Natural killer cell treated with Interleukin-12 subunit alpha and Interleukin-12 subunit beta and Interleukin-15 and Interleukin-18, amount 100 ng/mL, for 72 hours (primary cell): ENCODE data around the gene HNRNPA3. TPM values are rescaled to one million over a fixed set of nuclear protein-coding genes. Genes with fewer than 3 reads are reported as not detected.
"Not testable (repeated sequence)": the region's sequence is repeated elsewhere in the genome, so short reads cannot be mapped to it uniquely, and the experiment has no call there.

Experiments
- ATAC-seq, 2 donors: fragments of 150-1000 bp; cut with Tn5 transposase in 1 of 2; sonication (Bioruptor Pico), chemical (Tn5 transposase) in 1 of 2; 2 replicates each; pipeline ENCODE4 v1.10.0; 2021
- DNase-seq: peaks from one replicate; pipeline ENCODE4 v3.0.0; 2022; ENCODE audit warnings: low spot score
- H3K27ac Mint-ChIP-seq, 2 donors: 1 replicate in 1 of 2; 2 replicates in 1 of 2; pipeline ENCODE4 v1.8.0; 2022; ENCODE audit warnings: mixed read lengths in 2 of 2, mild to moderate bottlenecking in 1 of 2, moderate library complexity in 1 of 2
- H3K27me3 Mint-ChIP-seq, 2 donors: 1 replicate in 1 of 2; 2 replicates in 1 of 2; pipeline ENCODE4 v1.8.0; 2022; ENCODE audit warnings: mixed read lengths in 2 of 2
- H3K36me3 Mint-ChIP-seq: one replicate; pipeline ENCODE4 v1.8.0; 2022; ENCODE audit warnings: mixed read lengths
- H3K4me1 Mint-ChIP-seq, 2 donors: 1 replicate in 1 of 2; 2 replicates in 1 of 2; pipeline ENCODE4 v1.8.0; 2022; ENCODE audit warnings: low read depth in 2 of 2, mixed read lengths in 2 of 2, mild to moderate bottlenecking in 1 of 2
- H3K4me3 Mint-ChIP-seq: one replicate; pipeline ENCODE4 v1.8.0; 2022; ENCODE audit warnings: mixed read lengths
- H3K9me3 Mint-ChIP-seq: 2 replicates; pipeline ENCODE4 v1.8.0; 2022; ENCODE audit warnings: mixed read lengths
- total RNA-seq, 2 donors: library from RNA; stranded (reverse); gene quantifications; one replicate each; pipeline ENCODE4 v1.2.3, GENCODE V29; 2022

Gene HNRNPA3
- total RNA-seq, 2 donors from 2014 or later: 170 to 282 TPM

DNA sequence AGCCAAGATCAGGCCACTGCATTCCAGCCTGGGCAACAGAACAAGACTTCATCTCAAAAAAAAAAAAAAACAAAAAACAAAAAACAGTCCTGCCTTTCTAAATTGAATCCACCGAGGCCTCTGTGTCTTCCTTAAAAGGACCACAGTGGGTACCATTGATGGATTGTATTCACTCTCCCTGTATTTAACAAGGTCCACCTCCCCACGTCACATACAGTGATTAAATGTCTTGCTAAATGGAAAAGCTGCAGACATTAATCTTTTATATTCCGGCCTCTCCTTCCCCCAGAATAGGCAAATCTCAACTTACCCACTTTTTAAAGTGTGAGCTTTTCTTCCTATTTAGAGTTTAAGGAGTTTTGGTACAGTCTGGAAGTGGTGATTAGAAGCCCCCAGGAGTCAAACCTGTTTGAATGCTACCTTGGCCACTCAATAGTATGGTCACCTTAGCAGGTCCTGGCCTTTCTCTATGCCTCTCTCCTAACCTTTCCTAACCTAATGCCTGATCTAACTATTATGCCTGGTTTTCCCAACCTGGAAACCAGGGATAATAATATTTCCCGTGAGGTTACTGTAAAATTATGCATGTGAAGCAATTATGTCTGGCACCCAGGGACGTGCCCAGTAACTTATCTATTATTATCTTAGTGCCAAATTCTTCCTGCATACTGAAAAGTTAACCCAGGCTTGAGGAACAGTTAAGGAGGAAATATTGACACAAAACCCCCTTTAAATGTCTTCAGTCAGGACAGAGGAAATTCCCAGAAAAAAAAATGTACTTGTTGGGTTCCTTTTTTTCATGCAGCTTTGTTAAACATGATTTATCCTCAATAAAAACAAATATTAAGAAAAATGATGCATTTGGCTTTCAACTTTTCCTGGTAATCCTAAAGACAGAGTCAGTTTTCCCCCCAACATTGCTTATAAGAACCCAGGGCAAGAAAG, 48.8 kb downstream of the HNRNPA3 start:
- H3K27ac Mint-ChIP-seq: peak overlapping the region; percentile 95 to 98
- DNase-seq: no peak
- no peak for ATAC-seq
- peak overlapping the region; percentile 92 for H3K4me3 Mint-ChIP-seq
- peaks cover 20% of the 10 kb centered on the region for H3K36me3 Mint-ChIP-seq
- H3K27me3 Mint-ChIP-seq: no peaks in the 10 kb centered on the region
- no peaks in the 10 kb centered on the region for H3K9me3 Mint-ChIP-seq
- H3K4me1 Mint-ChIP-seq: peaks cover 56 to 61% of the 10 kb centered on the region in 2 donors

- H3K4me1 Mint-ChIP-seq: peaks cover 52 to 61% of the 10 kb centered on the region in 2 donors
- H3K36me3 Mint-ChIP-seq: peaks cover 20% of the 10 kb centered on the region
- no peak for DNase-seq
- H3K27ac Mint-ChIP-seq: peak overlapping the region; percentile 95 to 98
- H3K4me3 Mint-ChIP-seq: peak overlapping the region; percentile 92
- H3K27me3 Mint-ChIP-seq: no peaks in the 10 kb centered on the region
- no peak for ATAC-seq
- H3K9me3 Mint-ChIP-seq: no peaks in the 10 kb centered on the region
Observed at GRCh38 chr2:177262092-177262491, 49.5 kb downstream of the HNRNPA3 start.

- ATAC-seq: no peak
- peak overlapping the region; percentile 92 for H3K4me3 Mint-ChIP-seq
- no peak for DNase-seq
- peak overlapping the region; percentile 95 to 98 for H3K27ac Mint-ChIP-seq
- peaks cover 43 to 52% of the 10 kb centered on the region in 2 donors for H3K4me1 Mint-ChIP-seq
- no peaks in the 10 kb centered on the region for H3K27me3 Mint-ChIP-seq
- H3K9me3 Mint-ChIP-seq: no peaks in the 10 kb centered on the region
- peaks cover 19% of the 10 kb centered on the region for H3K36me3 Mint-ChIP-seq
Observed at GRCh38 chr2:177262958-177263450, 50.4 kb downstream of the HNRNPA3 start.

- Mint-ChIP-seq H3K9me3 (no peaks in the 10 kb centered on the region), H3K4me1 (peaks cover 38 to 46% of the 10 kb centered on the region in 2 donors), H3K4me3 (peak overlapping the region; percentile 92), H3K27ac (peak overlapping the region; percentile 95 to 98), H3K27me3 (no peaks in the 10 kb centered on the region), H3K36me3 (peaks cover 12% of the 10 kb centered on the region)
- ATAC-seq (peak; percentile 82 to 83), DNase-seq (peak; percentile 97)
Observed at GRCh38 chr2:177263451-177264208, 51.0 kb downstream of the HNRNPA3 start.

GRCh38 chr2:177264209-177264692, 51.7 kb downstream of the HNRNPA3 start:
- no peak for DNase-seq
- Mint-ChIP-seq H3K36me3 (peaks cover 12% of the 10 kb centered on the region), H3K4me3 (no peak overlapping the region), H3K27me3 (no peaks in the 10 kb centered on the region), H3K9me3 (no peaks in the 10 kb centered on the region), H3K27ac (peak overlapping the region; percentile 98), H3K4me1 (peaks cover 35 to 46% of the 10 kb centered on the region in 2 donors)
- ATAC-seq: peak; percentile 46 to 62

DNA sequence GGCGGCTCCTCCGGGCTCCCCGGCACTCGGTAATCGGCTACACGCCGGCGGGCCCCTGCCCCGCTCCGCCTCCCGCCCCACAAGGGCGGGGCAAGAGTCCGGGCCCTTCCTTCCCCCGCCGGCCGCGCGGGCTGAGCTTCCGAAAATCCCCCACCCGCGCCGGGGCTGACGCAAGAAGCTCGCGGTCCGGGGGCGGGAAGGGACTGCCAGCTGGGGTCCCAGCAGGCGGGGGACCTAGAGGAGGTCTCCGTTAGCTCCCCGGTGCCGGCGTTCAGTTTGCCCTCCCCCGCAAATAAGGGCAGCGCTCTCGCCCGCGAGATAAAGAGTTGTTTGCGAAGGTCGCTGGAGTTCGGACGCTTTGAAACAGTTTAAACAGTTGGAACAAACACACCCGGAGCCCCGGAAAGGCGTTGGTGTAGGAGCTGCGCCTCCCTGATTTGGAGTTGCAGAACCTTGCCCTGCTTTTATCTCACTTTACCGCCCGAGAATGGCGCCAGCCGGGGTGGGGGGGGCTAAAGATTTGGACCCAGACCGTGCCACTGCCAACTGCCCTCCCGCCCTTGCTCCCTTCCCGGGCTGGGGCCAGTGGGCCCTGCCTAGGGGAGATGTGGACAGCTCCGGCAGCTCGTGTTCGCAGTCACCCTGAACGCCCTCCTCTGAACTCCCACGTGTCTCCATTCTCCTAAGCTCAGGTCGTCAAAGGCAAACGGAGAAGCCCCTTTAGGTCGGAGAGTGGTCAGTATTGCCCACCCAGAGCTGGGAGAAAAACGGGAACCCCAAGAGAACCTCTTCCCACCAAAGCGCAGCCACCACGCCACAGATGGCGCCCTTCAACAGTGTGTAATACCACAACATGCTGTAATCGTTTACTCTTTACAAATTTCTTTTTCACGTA, 52.3 kb downstream of the HNRNPA3 start, which contains the start of gene NFE2L2:
TSS of gene NFE2L2 (minus strand) at position 35 of the 895 bp plus-strand sequence. CDS start 151 bp downstream, outside the sequence.
- H3K4me3 Mint-ChIP-seq: peak within 1 kb of the TSS; percentile 92
- peaks cover 35 to 45% of the 10 kb centered on the region in 2 donors for H3K4me1 Mint-ChIP-seq
- peak within 1 kb of the TSS; percentile 98 for H3K27ac Mint-ChIP-seq
- peaks cover 12% of the 10 kb centered on the region for H3K36me3 Mint-ChIP-seq
- no peaks in the 10 kb centered on the region for H3K27me3 Mint-ChIP-seq
- DNase-seq: peak; percentile 98
- ATAC-seq: peak; percentile 87 to 90
- no peaks in the 10 kb centered on the region for H3K9me3 Mint-ChIP-seq

DNA sequence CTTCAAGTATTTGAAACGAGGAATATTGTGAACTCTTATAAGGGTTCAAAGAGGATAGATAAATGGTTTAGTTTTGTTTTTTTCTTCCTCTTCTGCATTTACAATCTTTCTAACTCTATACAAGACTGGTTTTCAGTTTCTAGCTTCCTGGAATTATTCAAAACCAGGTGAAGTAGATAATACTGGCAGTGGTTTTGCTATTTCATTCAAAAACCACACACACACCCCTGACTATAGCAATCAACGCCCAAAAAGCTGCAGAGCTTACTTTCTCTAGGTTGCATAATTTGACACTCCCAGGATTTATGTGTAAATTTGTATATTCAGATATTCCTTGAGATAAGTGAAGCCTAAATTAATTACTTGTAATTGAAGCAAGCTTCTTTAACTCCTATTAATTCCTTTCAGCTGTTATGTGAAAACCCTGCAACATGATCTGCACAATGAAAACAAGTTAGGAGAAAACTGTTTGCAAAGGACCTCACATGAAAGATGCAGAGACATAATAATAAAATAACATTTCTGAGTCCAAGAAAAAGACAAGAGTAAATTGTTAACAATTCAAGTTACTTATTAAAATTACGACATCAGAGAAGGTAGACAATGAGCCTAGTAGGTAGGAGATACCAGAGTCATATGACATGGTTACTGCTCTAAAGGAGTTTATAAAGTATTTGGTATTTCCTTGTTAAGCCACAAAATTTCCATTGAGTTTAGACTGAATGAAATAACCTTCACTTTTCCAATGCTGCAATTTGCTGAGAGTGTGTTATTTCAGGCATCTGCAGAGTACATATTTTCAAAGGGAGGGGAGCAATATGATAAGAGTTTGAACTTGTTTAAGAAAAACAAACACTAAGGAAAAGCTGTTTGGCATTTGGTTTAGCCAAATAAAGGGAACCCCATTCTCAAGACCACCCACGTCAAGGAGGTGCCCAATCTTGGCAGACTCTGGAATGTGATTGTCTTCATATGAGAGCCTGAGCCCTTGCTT, 53.5 kb downstream of the HNRNPA3 start:
- H3K27me3 Mint-ChIP-seq: no peaks in the 10 kb centered on the region
- peak overlapping the region; percentile 91 for H3K4me3 Mint-ChIP-seq
- ATAC-seq (no peak), DNase-seq (no peak)
- H3K4me1 Mint-ChIP-seq: peaks cover 27 to 36% of the 10 kb centered on the region in 2 donors
- H3K36me3 Mint-ChIP-seq: peaks cover 12% of the 10 kb centered on the region
- no peaks in the 10 kb centered on the region for H3K9me3 Mint-ChIP-seq
- peak overlapping the region; percentile 98 for H3K27ac Mint-ChIP-seq

DNA sequence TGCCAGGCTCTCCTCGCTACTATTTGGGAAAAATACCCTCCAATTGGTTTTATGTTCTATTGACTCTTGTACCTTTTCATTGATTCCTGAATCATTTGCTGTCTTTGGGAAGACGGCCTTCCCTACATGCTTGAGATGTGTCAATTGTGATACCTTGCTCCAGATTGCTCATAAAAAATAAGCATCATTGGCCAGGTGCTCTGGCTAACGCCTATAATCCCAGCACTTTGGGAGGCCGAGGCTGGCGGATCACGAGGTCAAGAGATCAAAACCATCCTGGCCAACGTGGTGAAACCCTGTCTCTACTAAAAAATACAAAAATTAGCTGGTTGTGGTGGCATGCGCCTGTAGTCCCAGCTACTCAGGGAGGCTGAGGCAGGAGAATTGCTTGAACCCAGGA, 54.4 kb downstream of the HNRNPA3 start:
- not testable (repeated sequence) for DNase-seq, H3K27me3 Mint-ChIP-seq, ATAC-seq, H3K9me3 Mint-ChIP-seq, H3K4me3 Mint-ChIP-seq
- Mint-ChIP-seq H3K36me3 (peaks cover 12% of the 10 kb centered on the region), H3K27ac (peak overlapping the region in 1 of 2 donors; percentile 98), H3K4me1 (peaks cover 20 to 28% of the 10 kb centered on the region in 2 donors)

GRCh38 chr2:177268187-177268871, 55.7 kb downstream of the HNRNPA3 start:
- H3K27ac Mint-ChIP-seq: no peak overlapping the region

GRCh38 chr2:177268901-177269300, 56.3 kb downstream of the HNRNPA3 start:
- Mint-ChIP-seq H3K36me3 (no peaks in the 10 kb centered on the region), H3K9me3 (no peaks in the 10 kb centered on the region), H3K4me1 (peaks cover 14 to 15% of the 10 kb centered on the region in 2 donors), H3K4me3 (no peak overlapping the region), H3K27ac (no peak overlapping the region), H3K27me3 (no peaks in the 10 kb centered on the region)
- DNase-seq (no peak), ATAC-seq (no peak)

More at GRCh38 chr2:177268187-177268871, 55.7 kb downstream of the HNRNPA3 start:
- Mint-ChIP-seq H3K4me3 (no peak overlapping the region), H3K9me3 (no peaks in the 10 kb centered on the region), H3K27me3 (no peaks in the 10 kb centered on the region), H3K4me1 (peaks cover 15 to 16% of the 10 kb centered on the region in 2 donors), H3K36me3 (peaks cover 2% of the 10 kb centered on the region)
- no peak for DNase-seq
- ATAC-seq: no peak

- Mint-ChIP-seq H3K9me3 (no peaks in the 10 kb centered on the region), H3K27me3 (no peaks in the 10 kb centered on the region), H3K4me3 (no peak overlapping the region), H3K4me1 (peaks cover 12 to 15% of the 10 kb centered on the region in 2 donors), H3K27ac (no peak overlapping the region), H3K36me3 (no peaks in the 10 kb centered on the region)
- ATAC-seq (no peak), DNase-seq (no peak)
Observed at GRCh38 chr2:177270531-177270930, 57.9 kb downstream of the HNRNPA3 start.
